Midbrain (tissue), 1 donor: Measurements from ENCODE around the gene TOMM40.
"Not testable (repeated sequence)": the region's sequence is repeated elsewhere in the genome, so short reads cannot be mapped to it uniquely, and the experiment has no call there.

ENCODE experiments used
- DNase-seq: peaks from one replicate; lab custom pipeline; 2025; lab: John Stamatoyannopoulos, UW

The TOMM40 gene

DNA sequence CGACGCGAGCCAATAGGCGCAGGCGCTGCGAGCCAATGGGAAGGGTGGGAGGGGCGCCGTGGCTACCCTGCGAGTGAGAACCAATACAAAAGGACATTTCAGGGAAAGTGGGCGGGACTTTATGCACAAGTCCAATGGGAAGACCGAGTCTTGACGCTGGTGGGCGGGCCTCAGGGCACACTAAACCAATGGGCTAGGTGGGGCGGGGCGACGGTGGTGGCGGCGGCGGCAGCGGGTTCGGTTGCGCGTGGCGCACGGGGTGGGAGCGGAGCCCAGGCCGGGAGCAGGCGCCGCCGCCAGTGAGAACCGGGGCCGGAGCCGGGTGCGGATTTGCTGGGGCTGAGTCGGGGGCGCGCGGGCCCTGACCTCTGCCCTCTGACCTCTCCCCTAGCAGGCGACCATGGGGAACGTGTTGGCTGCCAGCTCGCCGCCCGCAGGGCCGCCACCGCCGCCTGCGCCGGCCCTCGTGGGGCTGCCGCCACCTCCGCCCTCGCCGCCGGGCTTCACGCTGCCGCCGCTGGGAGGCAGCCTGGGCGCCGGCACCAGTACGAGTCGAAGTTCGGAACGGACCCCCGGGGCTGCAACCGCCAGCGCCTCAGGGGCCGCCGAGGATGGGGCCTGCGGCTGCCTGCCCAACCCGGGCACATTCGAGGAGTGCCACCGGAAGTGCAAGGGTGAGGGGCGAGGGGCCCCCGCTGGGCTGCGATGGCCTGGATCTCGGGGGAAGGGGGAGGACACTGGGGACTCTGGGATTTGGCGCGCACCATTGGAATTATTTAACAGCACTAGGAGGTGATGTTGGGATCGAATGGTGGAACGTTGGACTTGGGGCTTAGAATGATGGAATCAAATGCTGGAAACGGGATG, at the start of gene TOMM40:
Gene TOMM40 (plus strand): TSS at position 239 of the 867 bp plus-strand sequence. CDS start 162 bp downstream, at position 401.
- no peak for DNase-seq

DNA sequence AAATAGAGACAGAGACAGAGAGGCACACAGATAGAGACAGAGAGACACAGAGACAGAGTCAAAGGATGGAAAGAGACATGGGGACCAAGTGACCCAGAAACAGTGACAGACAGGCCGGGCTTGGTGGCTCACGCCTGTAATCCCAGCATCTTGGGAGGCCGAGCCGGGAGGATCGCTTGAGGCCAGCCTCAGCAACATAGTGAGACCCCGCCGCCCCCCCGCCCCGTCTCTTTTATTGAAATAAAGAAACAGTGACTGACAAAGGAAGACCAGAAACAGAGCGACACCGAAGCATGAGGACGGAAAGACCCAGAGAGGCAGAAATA, 45.8 kb upstream of the TOMM40 start:
- DNase-seq: no peak

DNA sequence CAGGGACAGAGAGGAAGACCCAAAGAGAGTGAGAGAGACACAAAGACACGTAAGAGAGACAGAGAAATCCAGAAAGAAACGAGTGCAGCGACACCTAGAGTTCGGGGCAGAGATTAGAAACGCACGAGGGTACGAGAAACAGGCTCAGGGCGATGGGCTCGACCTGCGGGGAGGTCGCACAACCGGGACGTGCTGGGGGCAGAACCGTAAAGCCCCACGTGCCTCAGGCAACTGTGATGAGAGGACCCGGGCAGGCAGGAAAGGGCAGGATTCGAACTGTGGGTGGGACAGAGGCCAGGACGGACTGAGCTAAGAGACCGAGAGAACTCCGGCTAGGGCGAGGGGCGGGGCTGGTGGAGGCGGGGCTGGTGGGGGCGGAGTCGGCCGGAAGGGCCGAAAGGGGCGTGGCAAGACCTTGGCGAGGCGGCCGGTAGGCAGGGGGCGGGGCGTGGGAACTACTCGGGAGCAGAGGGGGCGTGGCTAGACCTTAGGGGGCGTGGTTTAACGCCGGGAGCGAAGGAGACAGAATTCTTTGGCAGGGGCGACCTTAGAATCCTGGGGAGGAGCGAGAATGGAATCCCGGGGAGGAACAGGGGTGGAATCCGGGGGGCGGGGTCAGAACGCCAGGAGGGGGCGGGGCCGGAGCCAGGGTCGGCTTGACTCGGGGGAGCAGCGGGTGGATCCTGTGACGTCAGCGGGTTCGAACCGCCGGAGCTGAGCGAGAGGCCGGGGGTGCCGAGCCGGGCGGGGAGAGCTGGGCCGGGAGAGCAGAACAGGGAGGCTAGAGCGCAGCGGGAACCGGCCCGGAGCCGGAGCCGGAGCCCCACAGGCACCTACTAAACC, 45.2 kb upstream of the TOMM40 start, which contains the start of gene NECTIN2:
Gene NECTIN2 (plus strand): TSS at position 686 of the 843 bp plus-strand sequence. CDS start 229 bp downstream, outside the sequence.
- DNase-seq: peak; percentile 83

DNA sequence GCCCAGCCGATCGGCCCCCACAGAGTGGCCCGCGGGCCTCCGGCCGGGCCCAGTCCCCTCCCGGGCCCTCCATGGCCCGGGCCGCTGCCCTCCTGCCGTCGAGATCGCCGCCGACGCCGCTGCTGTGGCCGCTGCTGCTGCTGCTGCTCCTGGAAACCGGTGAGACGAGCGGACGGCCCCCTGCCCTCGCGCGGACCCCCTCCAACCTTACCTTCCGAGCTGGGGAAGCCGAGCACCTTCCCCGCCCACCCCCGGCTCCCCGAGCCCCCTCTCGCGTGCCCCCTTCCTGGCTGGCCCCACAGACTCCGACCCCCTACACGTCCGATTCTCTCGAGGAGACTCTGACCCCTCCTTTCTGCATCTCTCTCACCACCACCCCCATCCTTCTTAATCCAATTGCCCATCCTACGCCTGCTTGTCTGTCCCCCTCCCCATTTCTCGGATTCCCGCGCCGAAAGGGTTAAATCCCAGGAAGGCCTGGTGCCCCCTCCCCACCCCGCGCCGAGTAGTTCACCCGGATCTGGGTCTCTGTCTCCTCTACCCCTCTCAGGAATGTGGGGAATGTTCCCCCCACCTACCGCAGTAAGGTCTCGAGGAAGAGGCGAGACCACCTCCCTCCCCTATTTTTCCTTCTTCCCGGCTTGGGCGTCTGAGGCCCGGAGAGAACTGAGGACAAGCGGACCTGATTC, 44.5 kb upstream of the TOMM40 start:
- DNase-seq: no peak

DNA sequence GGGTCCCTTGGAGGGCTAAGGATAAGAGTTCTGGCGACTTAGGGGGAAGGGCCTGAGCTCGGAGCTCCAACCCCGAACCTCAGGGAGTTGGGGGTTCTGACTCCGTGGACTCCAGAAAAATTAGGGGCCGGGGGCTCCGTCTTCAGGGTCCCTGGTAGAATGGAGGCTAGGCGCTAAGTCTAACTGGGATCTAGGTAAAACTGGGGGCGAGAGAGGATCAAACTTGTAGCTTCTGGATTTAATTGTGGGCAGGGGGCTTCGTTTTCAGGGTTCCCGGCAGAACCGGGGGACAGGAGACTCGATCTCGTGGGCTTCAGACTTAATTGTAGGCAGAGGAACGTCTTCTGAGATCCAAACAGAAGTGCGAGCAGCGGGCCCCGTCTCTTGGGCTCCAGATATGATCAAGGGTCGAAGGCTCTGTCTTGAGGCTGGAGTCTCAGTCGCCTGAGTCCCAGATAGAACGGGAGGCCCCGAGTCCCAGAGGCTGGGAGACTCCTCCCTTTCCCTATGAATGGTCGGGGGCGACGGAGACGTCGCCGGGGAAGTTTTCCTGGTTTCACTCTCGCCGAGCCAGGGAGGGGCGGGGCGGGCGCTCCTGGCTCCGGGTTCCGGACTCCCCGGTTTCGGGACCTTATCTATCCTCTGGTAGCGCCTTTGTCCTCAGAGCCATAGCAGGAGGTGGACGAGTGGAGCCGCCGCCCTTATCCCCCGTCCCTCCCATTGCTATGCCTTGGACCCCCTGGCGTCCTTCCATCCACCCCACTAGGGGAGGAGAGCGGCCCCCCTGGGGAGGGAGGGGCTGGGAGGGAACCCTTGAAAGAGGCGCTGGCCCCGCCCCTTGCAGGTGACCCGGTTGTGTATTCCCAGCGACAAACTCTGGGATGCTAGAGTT, 43.7 kb upstream of the TOMM40 start:
- no peak for DNase-seq

DNA sequence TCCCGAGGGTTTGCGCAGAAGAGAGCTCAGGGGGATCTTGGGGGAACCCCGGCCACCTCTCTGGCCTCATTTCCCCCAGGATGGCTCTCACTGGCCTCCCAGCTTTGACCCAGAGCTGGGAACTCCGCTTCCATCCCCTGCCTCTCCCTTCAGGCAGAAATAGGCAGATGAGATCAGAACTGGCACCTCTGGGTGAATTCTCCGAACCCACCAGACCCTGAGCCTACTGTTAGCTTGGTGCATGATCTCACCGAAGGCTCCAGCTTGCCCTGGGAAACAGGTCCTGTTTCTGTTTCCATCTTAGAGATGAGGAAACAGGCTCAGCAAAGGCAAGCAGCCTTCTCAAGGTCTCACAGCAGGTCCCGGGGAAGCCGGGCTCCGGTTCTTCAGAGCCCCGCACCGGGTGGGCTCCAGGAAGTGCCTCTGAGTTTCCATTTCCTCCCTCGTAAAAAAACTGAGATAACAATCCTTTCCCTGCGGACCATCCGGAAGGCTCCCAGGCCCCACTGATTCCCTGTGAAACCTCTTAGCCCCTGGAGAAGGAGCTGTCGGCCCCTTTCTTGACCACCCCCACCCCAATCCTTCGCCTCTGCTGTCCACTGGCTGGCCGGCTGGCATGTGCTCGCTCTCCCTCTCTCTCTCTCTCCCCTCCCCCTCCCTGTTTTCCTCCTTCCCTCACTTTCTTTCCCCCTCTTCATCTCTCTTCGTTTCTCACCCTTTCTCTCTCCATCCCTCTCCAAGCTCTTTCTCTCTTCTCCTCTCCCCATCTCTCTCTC, 42.8 kb upstream of the TOMM40 start:
- no peak for DNase-seq

DNA sequence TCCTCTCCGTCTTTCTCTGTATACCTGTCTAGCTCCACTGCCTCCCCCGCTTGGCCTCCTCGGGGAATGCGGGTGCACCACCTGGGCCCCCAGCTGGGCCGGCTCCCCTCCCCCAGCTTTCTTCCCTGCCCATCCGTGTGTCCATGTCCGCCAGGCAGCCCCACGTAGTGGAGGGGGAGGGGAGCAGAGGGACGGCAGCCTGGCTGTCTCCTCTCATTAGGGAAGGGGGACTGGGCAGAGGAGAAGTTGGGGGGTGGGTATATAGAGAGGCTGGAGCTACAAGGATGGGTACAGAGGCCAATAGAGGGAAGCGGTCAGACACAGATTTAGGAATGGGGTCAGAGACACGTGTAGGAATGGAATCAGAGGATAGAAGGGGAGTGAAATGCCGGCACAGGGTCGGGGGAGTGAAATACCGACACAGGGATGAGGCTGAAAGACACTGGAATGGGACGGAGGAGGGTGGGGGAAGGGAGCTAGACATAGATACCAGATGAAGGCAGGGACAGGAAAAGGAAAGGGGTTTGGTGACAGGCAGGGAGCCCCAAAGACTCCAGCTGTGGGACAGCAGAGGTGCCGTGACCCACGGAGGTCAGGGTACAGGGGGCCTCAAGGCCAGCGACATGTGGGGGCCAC, 42.1 kb upstream of the TOMM40 start:
- DNase-seq: no peak

DNA sequence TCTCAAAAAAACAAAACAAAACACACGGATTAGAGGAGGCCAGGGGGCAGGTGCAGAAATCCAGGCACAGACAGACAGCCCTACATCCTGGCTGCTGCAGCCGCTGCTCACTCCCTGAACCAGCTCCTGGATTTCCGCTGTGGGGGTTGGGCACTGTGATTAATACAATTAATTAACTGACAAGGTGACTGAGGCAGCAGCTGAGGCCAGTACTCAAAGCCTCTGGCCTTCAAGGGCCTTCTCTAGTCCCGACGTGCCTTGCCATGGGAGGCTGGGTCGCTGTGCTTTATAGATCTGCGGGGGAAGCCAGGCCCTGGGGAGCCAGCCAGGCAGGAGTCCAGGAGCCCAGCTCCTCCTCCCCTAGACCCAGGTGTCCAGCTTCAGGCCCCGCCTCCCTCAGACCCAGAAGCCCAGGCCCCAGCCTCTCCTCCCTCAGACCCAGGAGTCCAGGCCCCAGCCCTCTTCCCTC, 40.4 kb upstream of the TOMM40 start:
- no peak for DNase-seq

DNA sequence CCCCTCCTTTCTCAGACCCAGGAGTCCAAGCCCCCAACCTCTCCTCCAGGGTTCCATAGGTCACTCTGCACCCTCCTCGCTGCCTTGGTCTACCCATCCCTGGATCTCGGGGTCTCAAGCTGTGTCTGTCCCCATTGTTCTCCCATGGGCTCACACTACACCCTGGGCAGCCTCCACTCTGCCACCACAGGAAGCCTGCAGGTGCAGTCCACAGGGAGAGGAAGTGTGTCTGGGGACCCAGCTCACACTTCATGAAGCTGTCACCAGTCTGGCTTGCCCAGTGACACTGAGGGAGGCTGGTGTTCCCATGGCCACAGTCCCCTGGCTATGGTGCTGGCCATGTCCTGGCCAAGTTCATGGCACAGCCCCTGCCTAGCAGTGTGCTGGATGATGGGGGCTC, 39.6 kb upstream of the TOMM40 start:
- no peak for DNase-seq

GRCh38 chr19:44855606-44856005, 35.4 kb upstream of the TOMM40 start:
- no peak for DNase-seq

DNA sequence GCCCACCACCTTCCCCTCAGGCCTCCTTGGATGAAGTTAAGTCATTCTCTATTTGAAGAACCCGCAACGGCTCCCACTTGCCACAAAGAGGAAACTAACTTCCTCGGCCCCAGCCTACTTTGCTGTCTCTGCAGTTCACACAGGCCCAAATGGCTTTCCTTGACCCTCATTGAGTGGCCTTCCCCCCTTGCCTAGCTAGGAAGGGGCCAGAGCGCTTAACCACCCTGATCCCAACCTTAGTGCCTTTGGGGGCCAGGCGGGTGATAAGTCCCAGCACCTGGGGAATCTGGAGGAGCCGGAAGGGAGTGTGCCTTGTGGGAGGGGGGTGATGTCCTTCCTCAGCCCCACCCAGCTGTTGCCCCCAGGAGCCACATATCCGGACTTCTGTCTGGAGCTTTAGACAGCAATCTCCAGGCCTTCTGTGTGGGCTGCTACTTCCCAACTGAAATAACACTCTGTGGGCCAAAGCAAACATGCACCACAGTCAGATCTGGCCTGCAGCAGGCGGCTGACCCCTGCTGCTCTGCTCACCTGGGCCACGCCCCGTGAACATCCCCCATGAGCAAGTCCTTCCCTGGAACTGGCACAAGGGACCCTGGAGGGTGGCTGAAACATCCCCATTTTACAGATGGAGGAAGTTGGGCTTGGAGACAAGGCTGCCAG, 34.5 kb upstream of the TOMM40 start:
- peak; percentile 5 for DNase-seq

DNA sequence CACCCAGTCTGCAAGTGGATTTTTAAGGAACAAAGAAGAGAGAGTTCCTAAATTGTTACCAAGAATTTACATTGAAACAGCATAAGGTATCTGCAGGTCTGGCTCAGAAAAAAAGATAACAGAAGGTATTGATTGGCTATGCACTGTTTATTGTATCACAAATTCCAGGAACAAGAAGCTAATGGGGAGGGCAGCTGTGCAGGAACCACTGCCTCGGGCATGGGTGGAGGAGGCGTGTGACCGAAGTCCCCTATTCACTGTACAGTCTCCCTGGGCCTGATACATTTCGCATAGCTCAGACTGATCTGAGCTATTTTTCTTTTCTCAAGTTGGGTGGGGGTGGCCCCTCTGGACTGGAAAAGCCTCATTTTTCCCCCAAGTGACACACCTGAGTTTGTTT, 33.2 kb upstream of the TOMM40 start:
- no peak for DNase-seq

- not testable (repeated sequence) for DNase-seq
Measured at GRCh38 chr19:44861576-44861975, 29.5 kb upstream of the TOMM40 start.

- no peak for DNase-seq
Measured at GRCh38 chr19:44863990-44864389, 27.1 kb upstream of the TOMM40 start.

- DNase-seq: peak; percentile 11
Measured at GRCh38 chr19:44865196-44865767, 25.8 kb upstream of the TOMM40 start.

GRCh38 chr19:44866664-44867063, 24.4 kb upstream of the TOMM40 start:
- no peak for DNase-seq

- no peak for DNase-seq
Measured at GRCh38 chr19:44867578-44867977, 23.5 kb upstream of the TOMM40 start.

DNA sequence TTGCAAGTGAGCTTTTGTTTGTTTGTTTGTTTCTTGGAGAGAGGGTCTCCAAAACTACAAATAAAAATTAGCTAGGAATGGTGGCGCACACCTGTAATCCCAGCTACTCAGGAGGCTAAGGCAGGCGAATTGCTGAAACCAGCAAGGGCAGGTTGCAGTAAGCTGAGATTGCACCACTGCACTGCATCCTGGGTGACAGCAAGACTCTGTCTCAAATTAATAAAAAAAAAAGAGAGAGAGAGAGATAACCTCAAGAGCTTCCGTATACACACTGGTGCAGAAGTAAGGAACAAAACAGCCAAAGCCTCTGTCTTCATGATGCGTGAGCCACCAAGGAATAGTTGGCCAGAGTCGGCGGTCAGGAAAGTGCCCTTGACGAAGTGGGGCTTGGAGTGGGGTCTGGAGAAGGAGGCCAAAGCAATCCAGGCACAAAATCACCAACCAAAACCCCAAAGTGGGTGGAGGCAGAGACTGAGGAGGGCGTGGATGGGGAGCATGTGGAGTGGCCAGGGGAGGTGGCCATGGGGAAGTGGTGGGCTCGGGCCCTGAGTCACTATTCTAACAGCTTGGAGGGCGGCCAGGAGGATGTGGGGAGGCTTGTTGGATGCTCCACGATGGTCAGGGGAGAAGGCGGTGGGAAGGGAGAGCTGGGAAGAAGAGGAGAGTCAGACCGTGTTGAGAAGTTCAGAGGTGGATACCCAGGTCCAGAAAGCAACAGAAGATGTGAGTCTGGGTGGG, 21.2 kb upstream of the TOMM40 start:
- no peak for DNase-seq
